ENCODE data around the gene MYOZ1.
"Not testable (repeated sequence)": the region's sequence is repeated elsewhere in the genome, so short reads cannot be mapped to it uniquely, and the experiment has no call there.

Gene MYOZ1
- 0 reads per million in 4 donors for total RNA-seq

GRCh38 chr10:73641328-73642060 lies at the start of gene MYOZ1:
Gene MYOZ1, minus strand, starts transcription at chr10:73641474. Its CDS starts 1,457 bp downstream, at chr10:73640017.
- DNase-seq = no peak

- not testable (repeated sequence) for DNase-seq
Observed at GRCh38 chr10:73690755-73691154, 49.5 kb upstream of the MYOZ1 start.

GRCh38 chr10:73689596-73689995 lies 48.3 kb upstream of the MYOZ1 start:
- not testable (repeated sequence) for DNase-seq

- not testable (repeated sequence) for DNase-seq
Observed at GRCh38 chr10:73687641-73688040, 46.4 kb upstream of the MYOZ1 start.

GRCh38 chr10:73674546-73674945 lies 33.3 kb upstream of the MYOZ1 start:
- DNase-seq = not testable (repeated sequence)

GRCh38 chr10:73668378-73668777 lies 27.1 kb upstream of the MYOZ1 start:
- not testable (repeated sequence) for DNase-seq

- DNase-seq = not testable (repeated sequence)
Observed at GRCh38 chr10:73666153-73666809, 25.0 kb upstream of the MYOZ1 start.

GRCh38 chr10:73665581-73665980 lies 24.3 kb upstream of the MYOZ1 start:
- DNase-seq = not testable (repeated sequence)

GRCh38 chr10:73664156-73665040 lies 23.1 kb upstream of the MYOZ1 start:
- not testable (repeated sequence) for DNase-seq

- DNase-seq = not testable (repeated sequence)
Observed at GRCh38 chr10:73663621-73664020, 22.3 kb upstream of the MYOZ1 start.

- not testable (repeated sequence) for DNase-seq
Observed at GRCh38 chr10:73662705-73663104, 21.4 kb upstream of the MYOZ1 start.

- no peak for DNase-seq
Observed at GRCh38 chr10:73655990-73656298, 14.7 kb upstream of the MYOZ1 start, which contains the start of gene SYNPO2L. Gene SYNPO2L, minus strand, starts transcription at chr10:73656029. Its CDS starts 107 bp downstream, at chr10:73655922.

GRCh38 chr10:73655257-73655989 lies 14.1 kb upstream of the MYOZ1 start:
- DNase-seq = no peak

GRCh38 chr10:73653701-73654100 lies 12.4 kb upstream of the MYOZ1 start:
- no peak for DNase-seq

GRCh38 chr10:73653195-73653594 lies 11.9 kb upstream of the MYOZ1 start:
- no peak for DNase-seq

- no peak for DNase-seq
Observed at GRCh38 chr10:73650537-73651331, 9.5 kb upstream of the MYOZ1 start.

GRCh38 chr10:73649876-73650536 lies 8.7 kb upstream of the MYOZ1 start:
- DNase-seq = no peak

- no peak for DNase-seq
Observed at GRCh38 chr10:73648975-73649829, 7.9 kb upstream of the MYOZ1 start.

GRCh38 chr10:73647875-73648651 lies 6.8 kb upstream of the MYOZ1 start:
- DNase-seq = no peak

Data from T-helper 1 cell (primary cell).